Mesodermal cell (in vitro differentiated cells): ENCODE results near the gene TOM1L2.
"Not testable (repeated sequence)": the region's sequence is repeated elsewhere in the genome, so short reads cannot be mapped to it uniquely, and the experiment has no call there.

Experiments
- H3K27ac ChIP-seq: 2 replicates; pipeline ENCODE4 v1.7.0; 2013; ENCODE audit warnings: mild to moderate bottlenecking, low read depth, low read length, moderate library complexity; ENCODE audit not compliant: severe bottlenecking
- H3K36me3 ChIP-seq: 2 replicates; pipeline ENCODE4 v1.7.1; 2013; ENCODE audit warnings: mild to moderate bottlenecking, low read length, moderate library complexity; ENCODE audit not compliant: control insufficient read depth, insufficient read depth
- H3K4me1 ChIP-seq: one replicate; pipeline ENCODE4 v1.7.1; 2013; ENCODE audit warnings: mild to moderate bottlenecking, low read length; ENCODE audit not compliant: insufficient read depth, control insufficient read depth, poor library complexity, severe bottlenecking
- H3K4me3 ChIP-seq: 2 replicates; pipeline ENCODE4 v1.7.0; 2013; ENCODE audit warnings: low read length, control low read depth, mild to moderate bottlenecking; ENCODE audit not compliant: insufficient read depth, poor library complexity, severe bottlenecking; ENCODE audit errors: extremely low read depth
- H3K9me3 ChIP-seq: 2 replicates; pipeline ENCODE4 v1.7.1; 2013; ENCODE audit warnings: mild to moderate bottlenecking, low read length, moderate library complexity; ENCODE audit not compliant: control insufficient read depth
- WGBS, 2 experiments: methylation state at CpG; one replicate each; pipeline ENCODE4 v1.1.5; 2013; ENCODE audit warnings: missing lambda C conversion rate in 2 of 2; ENCODE audit not compliant: insufficient coverage in 2 of 2; 5-methylcytosine and 5-hydroxymethylcytosine counted together

Gene TOM1L2

DNA sequence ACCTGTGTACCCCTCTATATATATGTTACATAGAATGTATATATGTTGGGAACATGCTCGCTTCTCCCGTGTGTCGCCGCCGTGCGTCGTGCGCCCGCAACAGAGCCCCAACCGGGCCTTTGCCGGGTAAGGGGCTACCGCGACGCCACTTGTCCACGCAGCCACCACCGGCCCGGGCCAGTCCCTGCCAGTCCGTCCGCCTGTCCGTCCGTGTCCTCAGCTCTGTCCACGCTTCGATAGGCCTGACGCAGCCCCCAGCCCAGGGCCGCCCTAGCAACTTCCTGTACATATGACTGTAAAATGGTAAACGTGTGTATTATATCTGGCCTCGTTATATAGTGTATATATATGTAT, 161.3 kb downstream of the TOM1L2 start:
- Histone ChIP-seq H3K36me3 (peaks cover 46% of the 10 kb centered on the region), H3K9me3 (no peaks in the 10 kb centered on the region), H3K4me3 (no peak overlapping the region), H3K4me1 (peaks cover 27% of the 10 kb centered on the region), H3K27ac (no peak overlapping the region)
- 47 to 48% methylated on average over 17 to 20 of the region's 27 CpGs for WGBS, 2 experiments

DNA sequence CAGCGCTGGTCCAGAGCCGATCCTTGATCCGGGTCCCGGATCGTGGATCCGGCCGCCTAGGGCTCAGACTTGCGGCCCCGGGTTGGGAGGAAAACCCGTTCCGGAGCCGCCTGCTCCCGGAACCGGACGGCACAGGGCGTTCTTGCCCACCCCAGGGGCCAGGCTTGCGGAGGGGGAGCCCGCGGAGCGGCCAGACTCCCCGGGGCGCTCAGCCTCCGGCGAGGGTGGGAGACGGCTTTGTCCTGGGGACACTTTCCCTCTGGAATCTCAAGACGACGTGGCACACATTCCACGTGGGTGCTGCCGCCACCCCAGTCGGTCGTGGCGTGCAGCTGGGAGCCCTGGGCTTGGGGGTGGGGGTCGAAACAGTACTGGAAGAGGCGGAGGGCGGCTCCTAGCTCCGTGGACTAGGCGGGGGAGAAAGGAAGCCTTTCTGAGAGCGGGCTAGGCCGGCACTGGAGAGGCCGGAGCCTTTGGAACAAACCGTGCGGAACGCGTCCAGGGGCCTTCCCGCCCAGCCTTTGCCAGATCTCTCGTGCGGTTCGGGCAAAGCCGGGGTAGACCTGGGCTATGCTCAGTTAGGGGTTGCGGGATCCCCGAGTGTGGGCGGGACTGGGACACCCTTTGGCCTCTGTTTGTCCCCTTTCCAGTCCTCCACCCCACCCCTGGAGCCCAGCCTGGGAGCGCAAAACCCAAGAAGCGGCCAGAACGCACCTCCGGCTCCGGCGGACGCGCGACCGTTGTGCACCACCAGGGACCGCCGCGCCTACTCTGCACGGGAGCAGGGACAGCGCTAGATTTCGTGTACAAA, 161.9 kb downstream of the TOM1L2 start:
- H3K36me3 ChIP-seq = peaks cover 47% of the 10 kb centered on the region
- H3K4me1 ChIP-seq = peaks cover 31% of the 10 kb centered on the region
- whole genome bisulfite sequencing, 2 experiments = 9 to 11% methylated on average over 47 to 49 of the region's 68 CpGs
- H3K27ac ChIP-seq = peak overlapping the region; percentile 78
- H3K9me3 ChIP-seq = no peaks in the 10 kb centered on the region
- H3K4me3 ChIP-seq = peak overlapping the region; percentile 5

DNA sequence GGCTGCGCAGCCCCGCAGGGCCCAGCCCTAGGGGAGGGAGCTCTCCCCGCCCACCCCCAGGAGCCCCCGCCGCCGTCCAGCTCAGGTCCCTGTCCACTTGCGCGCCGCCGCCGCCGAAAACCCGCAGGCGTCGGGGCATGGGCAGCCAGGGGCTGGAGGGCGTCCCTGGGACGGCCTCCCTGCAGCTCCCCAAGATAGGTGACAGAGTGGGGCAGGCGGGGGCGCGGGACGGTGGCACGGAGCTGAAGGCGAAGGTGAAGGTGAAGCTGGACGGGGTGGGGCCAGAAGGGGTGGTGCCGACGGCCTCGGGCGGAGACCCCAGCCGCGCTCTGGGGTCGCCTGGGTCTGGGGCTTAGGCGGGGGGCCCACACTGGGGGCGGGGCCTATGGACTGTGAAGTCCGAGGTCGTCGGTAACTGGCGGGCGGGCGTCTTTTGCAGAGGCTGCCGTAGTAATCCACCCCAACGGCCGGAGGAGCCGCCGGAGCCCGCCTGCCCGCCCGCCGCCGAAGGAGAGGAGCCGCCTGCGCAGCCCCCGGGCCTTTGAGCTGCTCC, 162.6 kb downstream of the TOM1L2 start:
- Histone ChIP-seq H3K36me3 (peaks cover 44% of the 10 kb centered on the region), H3K27ac (peak overlapping the region; percentile 78), H3K4me3 (no peak overlapping the region), H3K9me3 (no peaks in the 10 kb centered on the region), H3K4me1 (peaks cover 33% of the 10 kb centered on the region)
- 7% methylated on average over 48 to 49 of the region's 52 CpGs for WGBS, 2 experiments

DNA sequence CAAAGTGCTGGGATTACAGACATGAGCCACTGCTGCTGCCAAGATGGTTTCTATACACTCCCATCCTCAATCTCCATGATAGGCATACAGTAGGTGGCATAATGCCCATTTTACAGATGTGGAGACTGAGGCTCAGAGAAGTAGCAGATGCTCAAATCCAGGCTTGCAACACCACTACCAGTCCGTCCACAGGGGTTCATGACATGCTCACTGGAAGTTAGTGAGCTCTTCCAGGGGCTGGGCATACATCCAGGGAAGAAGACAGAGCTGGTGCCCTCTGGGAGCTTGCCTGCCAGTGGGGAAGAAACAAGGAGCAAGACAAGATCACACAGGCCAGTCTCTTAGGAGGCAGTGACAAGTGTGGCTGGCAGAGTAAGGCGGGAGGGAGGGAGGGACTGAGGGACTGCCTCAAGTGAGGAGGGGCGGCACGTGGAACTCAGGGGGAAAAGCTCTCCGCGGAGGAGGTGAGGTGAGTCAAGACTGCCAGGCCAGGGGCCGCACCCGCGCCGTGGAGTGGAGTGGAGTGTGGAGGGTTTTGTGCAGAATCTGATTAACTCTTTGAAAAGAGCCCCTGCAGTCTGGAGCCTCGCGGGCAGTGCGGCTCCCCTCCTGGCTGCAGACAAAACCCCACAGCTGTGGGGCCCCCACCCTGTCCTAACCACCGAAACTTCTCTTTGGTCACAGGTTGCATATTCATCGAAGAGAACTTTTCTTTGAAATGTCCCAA, 163.3 kb downstream of the TOM1L2 start:
- WGBS, 2 experiments = 44 to 48% methylated on average over 5 to 14 of the region's 15 CpGs
- H3K4me1 ChIP-seq = peaks cover 33% of the 10 kb centered on the region
- H3K9me3 ChIP-seq = no peaks in the 10 kb centered on the region
- no peak overlapping the region for H3K4me3 ChIP-seq
- no peak overlapping the region for H3K27ac ChIP-seq
- peaks cover 44% of the 10 kb centered on the region for H3K36me3 ChIP-seq

DNA sequence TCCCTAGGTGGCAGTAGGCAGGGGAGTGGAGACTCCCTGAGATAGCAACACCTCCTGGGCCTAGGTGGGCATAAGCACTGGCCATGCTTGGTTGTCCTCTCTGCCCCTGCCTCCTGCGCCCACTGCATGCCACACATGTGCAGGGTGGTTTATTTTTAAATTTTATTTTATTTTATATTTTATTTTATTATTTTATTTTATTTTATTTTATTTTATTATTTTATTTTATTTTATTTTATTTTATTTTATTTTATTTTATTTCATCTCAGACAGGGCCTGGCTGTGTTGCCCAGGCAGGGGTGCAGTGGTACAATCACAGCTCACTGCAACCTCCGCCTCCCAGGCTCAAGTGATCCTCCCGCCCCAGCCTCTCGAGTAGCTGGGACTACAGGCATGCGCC, 164.0 kb downstream of the TOM1L2 start:
- Histone ChIP-seq H3K36me3 (peaks cover 44% of the 10 kb centered on the region), H3K4me1 (peaks cover 33% of the 10 kb centered on the region)
- 100% methylated on average over 1 to 3 of the region's 5 CpGs for WGBS, 2 experiments
- H3K27ac ChIP-seq, H3K4me3 ChIP-seq, H3K9me3 ChIP-seq: not testable (repeated sequence)

DNA sequence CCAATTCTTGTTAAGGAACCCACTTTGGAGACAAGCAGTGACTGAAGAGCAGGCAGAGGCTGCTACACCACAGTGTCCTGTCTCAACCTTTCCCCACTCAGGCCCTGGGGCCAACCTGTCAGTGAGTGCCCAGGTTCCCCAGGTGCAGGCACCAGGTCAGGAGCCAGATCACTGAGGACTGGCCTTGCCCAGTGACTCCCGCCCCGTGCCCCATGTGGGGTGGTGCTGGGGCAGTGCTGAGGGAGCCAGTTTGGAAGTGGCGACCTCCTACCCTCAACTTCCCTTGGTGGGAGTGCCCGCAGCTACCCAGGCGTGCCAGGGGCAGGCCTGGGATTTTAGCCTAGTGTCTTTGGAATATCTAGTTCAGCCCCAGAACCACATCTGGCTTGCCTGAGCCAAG, 164.8 kb downstream of the TOM1L2 start:
- WGBS, 2 experiments = 95% methylated on average over 2 of the region's 5 CpGs; no CpG with 5 or more reads in 1 of the 2 experiments
- Histone ChIP-seq H3K36me3 (peaks cover 42% of the 10 kb centered on the region), H3K4me1 (peaks cover 33% of the 10 kb centered on the region)

DNA sequence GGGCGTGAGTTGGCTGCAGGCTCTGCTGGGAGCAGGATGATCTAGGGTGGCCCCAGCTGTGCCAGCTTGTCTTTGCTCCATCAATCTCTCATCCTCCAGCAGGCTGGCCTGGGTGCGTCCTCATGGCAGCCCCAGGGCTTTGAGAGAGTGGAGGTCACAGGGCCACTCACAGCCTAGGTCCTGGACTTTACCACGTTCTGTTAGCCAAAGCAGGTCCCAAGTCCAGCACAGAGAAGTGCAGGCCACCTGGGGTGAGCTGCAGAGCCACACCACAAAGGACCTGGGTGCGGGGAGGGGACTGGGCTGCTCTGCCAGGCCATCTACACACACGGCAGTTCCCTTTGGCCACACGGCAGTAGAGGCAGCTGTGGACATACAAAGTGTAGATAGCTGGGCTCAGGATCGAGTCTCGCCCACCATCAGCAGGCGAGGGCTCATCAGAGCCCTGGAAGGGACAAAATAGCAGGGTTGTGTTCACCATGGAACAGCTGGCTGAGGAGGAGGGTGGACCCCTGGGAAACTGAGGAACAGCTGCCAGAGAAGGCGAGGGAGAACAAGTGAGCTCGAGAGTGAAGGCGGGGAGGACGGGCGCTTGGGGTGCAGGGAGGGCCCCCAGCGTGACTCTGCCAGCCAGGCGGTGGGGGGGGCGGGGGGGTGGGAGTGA, 165.5 kb downstream of the TOM1L2 start:
- WGBS, 2 experiments = 84 to 93% methylated on average over 8 to 9 of the region's 17 CpGs
- peaks cover 29% of the 10 kb centered on the region for H3K4me1 ChIP-seq

More for the DNA sequence above, 164.8 kb downstream of the TOM1L2 start:
- H3K4me3 ChIP-seq = no peak overlapping the region
- H3K9me3 ChIP-seq = no peaks in the 10 kb centered on the region
- no peak overlapping the region for H3K27ac ChIP-seq

DNA sequence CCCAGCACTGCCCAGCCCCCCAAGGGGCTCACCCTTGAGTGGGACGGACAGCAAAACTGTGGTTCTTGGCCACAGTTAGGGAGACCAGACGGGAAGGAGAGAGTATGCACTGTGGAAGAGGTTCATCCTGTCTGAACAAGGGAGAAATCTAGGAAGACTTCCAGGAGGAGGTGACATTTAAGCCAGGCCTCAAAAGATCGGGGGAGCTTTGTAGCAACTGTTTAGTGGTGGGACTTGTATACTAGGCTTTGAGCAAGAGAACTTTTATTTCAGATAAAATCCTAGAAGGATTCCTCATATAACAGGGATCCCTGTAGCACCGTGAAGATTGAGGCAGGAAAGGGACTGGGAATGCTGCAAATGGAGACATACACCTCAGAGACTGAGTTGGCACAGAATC, 166.2 kb downstream of the TOM1L2 start:
- H3K36me3 ChIP-seq = peaks cover 48% of the 10 kb centered on the region
- H3K9me3 ChIP-seq = no peaks in the 10 kb centered on the region
- no peak overlapping the region for H3K27ac ChIP-seq
- 93 to 94% methylated on average over 4 of the region's 4 CpGs for WGBS, 2 experiments
- H3K4me1 ChIP-seq = peaks cover 23% of the 10 kb centered on the region
- no peak overlapping the region for H3K4me3 ChIP-seq

More for the DNA sequence above, 165.5 kb downstream of the TOM1L2 start:
- Histone ChIP-seq H3K27ac (no peak overlapping the region), H3K9me3 (no peaks in the 10 kb centered on the region), H3K4me3 (no peak overlapping the region), H3K36me3 (peaks cover 42% of the 10 kb centered on the region)

DNA sequence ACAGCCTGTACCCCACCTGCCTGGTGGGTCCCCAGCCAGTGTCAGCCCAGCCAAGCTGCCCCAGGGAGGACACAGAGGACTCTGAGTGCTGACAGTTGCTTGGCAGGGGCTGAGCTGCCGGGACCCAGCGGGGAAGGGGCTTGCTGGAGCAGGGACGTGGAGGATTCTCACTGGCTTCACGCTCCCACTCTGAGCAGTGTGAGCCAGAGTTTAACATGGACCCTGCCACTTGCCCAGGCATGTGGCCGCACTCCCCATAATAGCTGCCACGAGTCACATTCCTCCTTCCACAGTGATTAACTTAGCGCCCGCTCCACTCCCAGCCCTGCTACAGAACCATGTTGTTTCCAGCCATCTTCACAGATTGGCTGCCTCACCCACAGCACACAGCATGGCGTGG, 166.6 kb downstream of the TOM1L2 start:
- H3K4me3 ChIP-seq = no peak overlapping the region
- H3K36me3 ChIP-seq = peaks cover 51% of the 10 kb centered on the region
- H3K9me3 ChIP-seq = no peaks in the 10 kb centered on the region
- WGBS, 2 experiments = 80 to 87% methylated on average over 9 of the region's 9 CpGs
- H3K4me1 ChIP-seq = peaks cover 19% of the 10 kb centered on the region
- no peak overlapping the region for H3K27ac ChIP-seq

DNA sequence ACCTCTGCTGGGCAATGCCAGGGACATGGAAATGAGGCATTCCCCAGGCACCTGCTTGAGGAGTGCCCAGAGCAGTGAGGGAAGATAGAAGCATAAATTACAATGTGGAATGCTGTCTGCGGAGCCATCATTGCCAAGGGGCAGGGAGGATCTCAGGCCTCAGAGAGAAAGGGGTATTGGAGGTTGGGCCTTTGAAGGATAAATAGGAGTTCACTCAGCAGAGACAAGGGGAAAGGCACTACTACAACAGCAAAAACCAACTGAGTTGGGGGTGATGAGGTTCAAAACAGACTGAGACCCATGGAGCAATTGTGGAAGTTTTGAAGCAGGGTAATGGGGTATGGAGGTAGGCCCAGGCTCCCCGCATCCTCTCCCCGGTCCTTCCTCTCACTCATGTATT, 168.2 kb downstream of the TOM1L2 start:
- peaks cover 66% of the 10 kb centered on the region for H3K36me3 ChIP-seq
- no peaks in the 10 kb centered on the region for H3K9me3 ChIP-seq
- WGBS, 2 experiments = 100% methylated on average over 1 of the region's 3 CpGs

More for the DNA sequence above, 168.2 kb downstream of the TOM1L2 start:
- H3K4me3 ChIP-seq = no peak overlapping the region
- no peak overlapping the region for H3K27ac ChIP-seq
- peaks cover 8% of the 10 kb centered on the region for H3K4me1 ChIP-seq
